Measurements from ENCODE around the gene ASB5.

The ASB5 gene

GRCh38 chr4:176210579-176211296 is 58.3 kb downstream of the ASB5 start:
- DNase-seq: no peak

- DNase-seq: no peak
Observed at GRCh38 chr4:176210101-176210500, 58.9 kb downstream of the ASB5 start.

GRCh38 chr4:176209535-176209934 is 59.5 kb downstream of the ASB5 start:
- DNase-seq: no peak

- no peak for DNase-seq
Observed at GRCh38 chr4:176207839-176208238, 61.2 kb downstream of the ASB5 start.

GRCh38 chr4:176205299-176205698 is 63.7 kb downstream of the ASB5 start:
- no peak for DNase-seq

- DNase-seq: no peak
Observed at GRCh38 chr4:176198316-176198903, 70.6 kb downstream of the ASB5 start.

GRCh38 chr4:176195184-176195978 is 73.6 kb downstream of the ASB5 start, which contains the start of gene SPATA4:
SPATA4 (minus strand) TSS chr4:176195585; CDS start chr4:176195562, 23 bp downstream.
- DNase-seq: peak; percentile 92 to 93

- DNase-seq: no peak
Observed at GRCh38 chr4:176193938-176194337, 75.1 kb downstream of the ASB5 start.

GRCh38 chr4:176193126-176193525 is 75.9 kb downstream of the ASB5 start:
- DNase-seq: no peak

GRCh38 chr4:176191974-176192373 is 77.0 kb downstream of the ASB5 start:
- DNase-seq: no peak

- no peak for DNase-seq
Observed at GRCh38 chr4:176189891-176190795, 78.9 kb downstream of the ASB5 start.

GRCh38 chr4:176188654-176189053 is 80.4 kb downstream of the ASB5 start:
- DNase-seq: no peak

- no peak for DNase-seq
Observed at GRCh38 chr4:176187624-176188023, 81.4 kb downstream of the ASB5 start.

- DNase-seq: no peak
Observed at GRCh38 chr4:176186671-176187395, 82.2 kb downstream of the ASB5 start.

GRCh38 chr4:176186067-176186466 is 83.0 kb downstream of the ASB5 start:
- DNase-seq: no peak

- DNase-seq: no peak
Observed at GRCh38 chr4:176185051-176185450, 84.0 kb downstream of the ASB5 start.

Data from CD4-positive, alpha-beta T cell treated with Interferon alpha-2 for 1 hour (primary cell).